HG03095 (cell line): ENCODE results near the gene CD300A.
A peak's percentile ranks its signal among the peaks of the same experiment; 100 is the strongest.

Experiments used
- ATAC-seq: cut with Tn5 transposase; IDR thresholded peaks from one replicate; pipeline ENCODE4 v1.9.1; 2021; ENCODE audit warnings: moderate library complexity; ENCODE audit not compliant: unreplicated experiment

Gene CD300A

GRCh38 chr17:74454197-74455024 lies 12.0 kb upstream of the CD300A start:
- peak; percentile 85 for ATAC-seq

GRCh38 chr17:74455025-74455545 lies 11.3 kb upstream of the CD300A start:
- no peak for ATAC-seq

GRCh38 chr17:74455821-74456220 lies 10.6 kb upstream of the CD300A start:
- no peak for ATAC-seq

- ATAC-seq, result no peak
Observed at GRCh38 chr17:74457146-74457819, 9.2 kb upstream of the CD300A start.

- ATAC-seq, result no peak
Observed at GRCh38 chr17:74457820-74458166, 8.6 kb upstream of the CD300A start.

GRCh38 chr17:74458835-74459234 lies 7.6 kb upstream of the CD300A start:
- ATAC-seq, result no peak

- ATAC-seq, result no peak
Observed at GRCh38 chr17:74459622-74460021, 6.8 kb upstream of the CD300A start.

GRCh38 chr17:74460241-74460640 lies 6.2 kb upstream of the CD300A start:
- no peak for ATAC-seq

- ATAC-seq, result no peak
Observed at GRCh38 chr17:74460996-74461395, 5.4 kb upstream of the CD300A start.

GRCh38 chr17:74461611-74462010 lies 4.8 kb upstream of the CD300A start:
- no peak for ATAC-seq

GRCh38 chr17:74464730-74465377 lies 1.6 kb upstream of the CD300A start:
- ATAC-seq, result no peak

- ATAC-seq, result no peak
Observed at GRCh38 chr17:74465378-74466110, 890 bp upstream of the CD300A start.

- no peak for ATAC-seq
Observed at GRCh38 chr17:74466828-74467184, 372 bp downstream of the CD300A start.

- peak; percentile 60 for ATAC-seq
Observed at GRCh38 chr17:74467221-74467951, 952 bp downstream of the CD300A start.

GRCh38 chr17:74471341-74471740 lies 4.9 kb downstream of the CD300A start:
- no peak for ATAC-seq

- ATAC-seq, result no peak
Observed at GRCh38 chr17:74472890-74473289, 6.5 kb downstream of the CD300A start.

- ATAC-seq, result no peak
Observed at GRCh38 chr17:74473294-74473693, 6.9 kb downstream of the CD300A start.

- no peak for ATAC-seq
Observed at GRCh38 chr17:74474043-74474792, 7.8 kb downstream of the CD300A start.

GRCh38 chr17:74475189-74475588 lies 8.8 kb downstream of the CD300A start:
- ATAC-seq, result no peak

- ATAC-seq, result no peak
Observed at GRCh38 chr17:74477411-74477810, 11.0 kb downstream of the CD300A start.
